ENCODE data around the gene NELFA. TPM values are rescaled to one million over a fixed set of nuclear protein-coding genes. Genes with fewer than 3 reads are reported as not detected.

The NELFA gene
- total RNA-seq, 6 donors from 2014 or later: 16.7 to 43.0 (median 27.3) TPM

GRCh38 chr4:1952058-1952700, 56.6 kb downstream of the NELFA start:
- Histone ChIP-seq H3K27ac (no peak overlapping the region), H3K36me3 (peaks cover 2 to 59% (median 28%) of the 10 kb centered on the region in 4 donors), H3K4me3 (no peak overlapping the region), H3K4me1 (peaks cover 0 to 7% (median 3%) of the 10 kb centered on the region in 4 donors), H3K27me3 (no peaks in the 10 kb centered on the region), H3K9me3 (no peaks in the 10 kb centered on the region)
- TF ChIP-seq POLR2AphosphoS5 (IDR thresholded peaks at IDR 0.05) (no peak), EP300 (IDR thresholded peaks at IDR 0.05) (no peak), CTCF (IDR thresholded peaks at IDR 0.05) (no peak), POLR2A (IDR thresholded peaks at IDR 0.05) (no peak)
- WGBS, 2 donors: 96 to 100% methylated on average over 4 to 20 of the region's 20 CpGs
- DNase-seq (peak in 1 of 2 donors; percentile 46), ATAC-seq (ENCODE audit: low FRiP score in 2 of 2) (no peak)

- no peak for TF ChIP-seq EP300 (IDR thresholded peaks at IDR 0.05)
- no peak for TF ChIP-seq POLR2A (IDR thresholded peaks at IDR 0.05)
- TF ChIP-seq POLR2AphosphoS5 (IDR thresholded peaks at IDR 0.05): no peak
- no peak for TF ChIP-seq CTCF (IDR thresholded peaks at IDR 0.05)
- no peak for DNase-seq
- H3K4me1 ChIP-seq: peaks cover 0 to 7% (median 3%) of the 10 kb centered on the region in 4 donors
- H3K9me3 ChIP-seq: no peaks in the 10 kb centered on the region
- no peak overlapping the region for H3K27ac ChIP-seq
- no peak overlapping the region for H3K4me3 ChIP-seq
- peaks cover 2 to 52% (median 26%) of the 10 kb centered on the region in 4 donors for H3K36me3 ChIP-seq
- WGBS, 2 donors: 81 to 82% methylated on average over 10 of the region's 10 CpGs
- H3K27me3 ChIP-seq: no peaks in the 10 kb centered on the region
- ATAC-seq (ENCODE audit: low FRiP score in 2 of 2): no peak
Observed at GRCh38 chr4:1950369-1950768, 58.4 kb downstream of the NELFA start.

- no peak for TF ChIP-seq CTCF (IDR thresholded peaks at IDR 0.05)
- TF ChIP-seq POLR2AphosphoS5 (IDR thresholded peaks at IDR 0.05): no peak
- TF ChIP-seq EP300 (IDR thresholded peaks at IDR 0.05): no peak
- no peak for TF ChIP-seq POLR2A (IDR thresholded peaks at IDR 0.05)
- WGBS, 2 donors: 83 to 84% methylated on average over 8 of the region's 8 CpGs
Observed at GRCh38 chr4:1948892-1949436, 59.8 kb downstream of the NELFA start.

GRCh38 chr4:1948232-1948631, 60.5 kb downstream of the NELFA start:
- H3K9me3 ChIP-seq: no peaks in the 10 kb centered on the region
- H3K27me3 ChIP-seq: no peaks in the 10 kb centered on the region
- 95 to 96% methylated on average over 16 of the region's 16 CpGs for WGBS, 2 donors
- peaks cover 0 to 7% (median 3%) of the 10 kb centered on the region in 4 donors for H3K4me1 ChIP-seq
- ATAC-seq (ENCODE audit: low FRiP score in 2 of 2): no peak
- H3K27ac ChIP-seq: no peak overlapping the region
- TF ChIP-seq CTCF (IDR thresholded peaks at IDR 0.05) (no peak), POLR2AphosphoS5 (IDR thresholded peaks at IDR 0.05) (no peak), EP300 (IDR thresholded peaks at IDR 0.05) (no peak), POLR2A (IDR thresholded peaks at IDR 0.05) (no peak)
- peaks cover 2 to 46% (median 20%) of the 10 kb centered on the region in 4 donors for H3K36me3 ChIP-seq
- no peak for DNase-seq
- H3K4me3 ChIP-seq: no peak overlapping the region

More at GRCh38 chr4:1948892-1949436, 59.8 kb downstream of the NELFA start:
- Histone ChIP-seq H3K9me3 (no peaks in the 10 kb centered on the region), H3K4me3 (no peak overlapping the region), H3K27me3 (no peaks in the 10 kb centered on the region), H3K36me3 (peaks cover under 1 to 50% (median 18%) of the 10 kb centered on the region in 4 donors), H3K27ac (no peak overlapping the region), H3K4me1 (peaks cover 0 to 7% (median 3%) of the 10 kb centered on the region in 4 donors)
- ATAC-seq (ENCODE audit: low FRiP score in 2 of 2) (no peak), DNase-seq (peak in 1 of 2 donors; percentile 54)
